Coronary artery (tissue), 2 donors: ENCODE results near the gene ZNF462.

Experiments used
- DNase-seq: peaks from one replicate; pipeline ENCODE4 v3.0.0-alpha.2; 2017; ENCODE audit warnings: low spot score
- H3K27ac ChIP-seq, 2 donors: fragments of 200-600 bp; sonication (generic); one replicate each; pipeline ENCODE4 v1.5.1; 2016 to 2019
- H3K4me3 ChIP-seq: fragments of 200-600 bp; sonication (generic); 2 replicates; pipeline ENCODE4 v1.5.1; 2016; ENCODE audit warnings: mild to moderate bottlenecking, moderate library complexity
- TF ChIP-seq, protein P1 (sequence below): fragments of 200-600 bp; sonication (generic); IDR thresholded peaks from one replicate; pipeline ENCODE4 v1.5.1; 2019; ENCODE audit warnings: antibody characterized with exemption

Gene ZNF462

DNA sequence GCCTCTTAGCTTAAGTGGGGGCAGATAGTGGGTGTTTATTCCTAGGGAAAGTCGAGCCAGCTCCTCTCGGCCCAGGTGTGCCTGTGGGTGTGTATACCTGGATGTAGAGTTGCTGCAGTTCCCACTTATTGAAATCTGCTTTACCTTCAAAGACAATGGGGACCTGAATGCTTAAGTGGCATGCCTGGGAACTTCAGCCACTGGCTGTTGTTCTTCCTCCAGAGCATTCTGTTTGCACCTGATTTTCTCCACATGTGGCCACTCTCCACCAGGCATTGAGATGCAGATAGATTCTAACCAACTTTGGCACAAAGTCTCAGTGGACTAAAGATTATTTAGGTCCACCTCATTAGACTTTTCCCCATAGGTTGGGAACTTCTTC is 186.8 kb downstream of the ZNF462 start:
- TF ChIP-seq, protein P1, sequence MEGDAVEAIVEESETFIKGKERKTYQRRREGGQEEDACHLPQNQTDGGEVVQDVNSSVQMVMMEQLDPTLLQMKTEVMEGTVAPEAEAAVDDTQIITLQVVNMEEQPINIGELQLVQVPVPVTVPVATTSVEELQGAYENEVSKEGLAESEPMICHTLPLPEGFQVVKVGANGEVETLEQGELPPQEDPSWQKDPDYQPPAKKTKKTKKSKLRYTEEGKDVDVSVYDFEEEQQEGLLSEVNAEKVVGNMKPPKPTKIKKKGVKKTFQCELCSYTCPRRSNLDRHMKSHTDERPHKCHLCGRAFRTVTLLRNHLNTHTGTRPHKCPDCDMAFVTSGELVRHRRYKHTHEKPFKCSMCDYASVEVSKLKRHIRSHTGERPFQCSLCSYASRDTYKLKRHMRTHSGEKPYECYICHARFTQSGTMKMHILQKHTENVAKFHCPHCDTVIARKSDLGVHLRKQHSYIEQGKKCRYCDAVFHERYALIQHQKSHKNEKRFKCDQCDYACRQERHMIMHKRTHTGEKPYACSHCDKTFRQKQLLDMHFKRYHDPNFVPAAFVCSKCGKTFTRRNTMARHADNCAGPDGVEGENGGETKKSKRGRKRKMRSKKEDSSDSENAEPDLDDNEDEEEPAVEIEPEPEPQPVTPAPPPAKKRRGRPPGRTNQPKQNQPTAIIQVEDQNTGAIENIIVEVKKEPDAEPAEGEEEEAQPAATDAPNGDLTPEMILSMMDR, result no peak
- Histone ChIP-seq H3K27ac (no peak overlapping the region), H3K4me3 (no peak overlapping the region)
- DNase-seq, result no peak

DNA sequence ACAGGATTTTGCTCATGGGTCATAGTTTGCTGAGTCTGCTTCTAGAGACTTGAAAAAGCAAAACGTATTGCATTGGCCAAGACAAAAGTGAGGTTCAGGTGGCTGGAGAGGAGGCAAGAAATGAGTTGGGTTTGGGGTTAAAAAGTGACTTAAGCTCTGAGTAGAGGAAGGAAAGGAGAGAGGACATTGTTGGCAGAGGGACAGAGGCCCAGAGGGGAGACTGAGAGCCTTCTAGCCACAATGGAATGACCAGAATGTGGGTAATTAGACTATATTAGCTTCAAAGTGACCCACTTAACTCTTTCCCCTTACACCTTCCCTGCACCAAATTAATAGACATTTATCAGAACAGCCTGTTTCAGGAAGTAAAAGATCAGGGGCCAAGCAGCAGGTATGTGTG is 188.4 kb downstream of the ZNF462 start:
- TF ChIP-seq, protein P1, result no peak
- no peak for DNase-seq
- no peak overlapping the region for H3K4me3 ChIP-seq
- H3K27ac ChIP-seq, result no peak overlapping the region

DNA sequence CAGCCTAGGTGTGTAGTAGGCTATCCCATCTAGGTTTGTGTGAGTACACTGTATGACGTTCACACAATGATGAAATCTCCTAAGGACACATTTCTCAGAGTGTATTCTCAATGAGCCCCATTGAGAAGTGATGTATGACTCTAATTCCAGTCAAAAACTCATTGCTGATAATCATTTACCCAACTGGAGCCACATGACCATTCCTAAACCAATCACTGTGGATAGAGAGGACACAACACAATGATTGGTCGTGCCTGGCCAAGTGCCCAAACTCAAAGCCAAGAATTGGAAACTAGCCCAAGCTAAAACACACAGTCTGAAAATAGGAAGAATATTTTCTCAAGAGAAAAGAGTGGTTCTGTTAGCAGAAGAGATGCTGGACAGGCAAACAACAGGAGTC is 191.2 kb downstream of the ZNF462 start:
- TF ChIP-seq, protein P1, result no peak
- no peak overlapping the region for H3K27ac ChIP-seq
- DNase-seq, result no peak

DNA sequence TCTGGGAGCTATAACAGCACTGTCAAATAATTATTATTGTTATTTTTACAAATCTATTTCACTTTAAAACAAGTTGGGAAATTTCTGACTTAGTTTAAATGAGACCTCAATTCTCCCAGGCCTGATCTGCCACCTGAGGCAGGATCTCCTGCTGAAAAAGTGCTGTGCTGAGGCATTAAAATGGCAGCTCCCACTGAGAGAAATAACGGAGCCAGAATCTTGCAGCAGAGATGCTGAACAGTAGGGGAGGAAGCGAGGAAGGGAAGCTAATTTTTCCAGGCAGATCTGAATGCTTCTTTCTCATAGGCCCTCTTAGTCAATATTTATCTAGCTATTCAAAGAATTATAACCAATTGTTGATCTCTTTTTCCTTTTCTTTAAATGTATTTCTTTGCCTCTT is 196.3 kb downstream of the ZNF462 start:
- H3K4me3 ChIP-seq, result no peak overlapping the region
- TF ChIP-seq, protein P1, result no peak
- no peak for DNase-seq
- no peak overlapping the region for H3K27ac ChIP-seq

More for the DNA sequence above, 191.2 kb downstream of the ZNF462 start:
- H3K4me3 ChIP-seq, result no peak overlapping the region

DNA sequence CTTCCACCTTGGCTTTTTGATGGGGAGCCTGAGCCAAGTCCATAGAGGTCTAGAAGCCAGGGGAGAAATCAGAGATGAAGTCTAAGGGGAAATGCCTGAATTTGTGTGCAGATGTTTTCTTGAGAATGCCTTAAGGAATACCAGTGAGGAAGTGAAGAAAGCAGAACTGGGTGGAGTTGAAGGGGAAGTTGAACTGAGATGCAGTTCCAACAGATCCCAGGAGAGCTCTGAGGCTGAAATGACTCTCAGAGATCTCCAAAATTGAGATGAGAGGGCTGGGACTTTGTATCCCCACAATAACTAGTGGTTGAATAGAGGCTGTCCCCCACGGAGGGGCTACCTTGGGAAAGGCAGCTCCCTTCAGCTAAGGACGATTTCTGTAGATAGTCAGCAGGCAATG is 197.1 kb downstream of the ZNF462 start:
- no peak for DNase-seq
- Histone ChIP-seq H3K27ac (no peak overlapping the region), H3K4me3 (no peak overlapping the region)
- TF ChIP-seq, protein P1, result no peak
